Psoas muscle (tissue), 8 donors: ENCODE measurements around the gene ADGRD1. TPM values are rescaled to one million over a fixed set of nuclear protein-coding genes. Genes with fewer than 3 reads are reported as not detected.

ENCODE experiments used
- ATAC-seq, 4 donors: fragments of 200-7000 bp; cut with Tn5 transposase; one replicate each; pipeline ENCODE4 v1.9.1; 2020; ENCODE audit warnings: moderate library complexity in 3 of 4, mild to moderate bottlenecking in 2 of 4
- DNase-seq, 2 donors: peaks; one replicate each; pipeline ENCODE4 v3.0.0-alpha.2; 2020
- H3K27ac ChIP-seq: fragments of 200-600 bp; one replicate; pipeline ENCODE4 v1.8.0; 2022
- H3K27me3 ChIP-seq, 3 donors: fragments of 200-600 bp in 1 of 3; one replicate each; pipeline versions ENCODE4 v1.6.1 to v1.8.0; 2013 to 2022; ENCODE audit warnings: low read length in 2 of 3, mild to moderate bottlenecking in 2 of 3, moderate library complexity in 1 of 3; ENCODE audit not compliant: insufficient read depth in 3 of 3
- H3K36me3 ChIP-seq, 2 donors: fragments of 200-600 bp in 1 of 2; one replicate each; pipeline versions ENCODE4 v1.6.1 to v1.8.0; 2013 to 2022; ENCODE audit warnings: low read depth in 1 of 2, mild to moderate bottlenecking in 1 of 2, moderate library complexity in 1 of 2; ENCODE audit not compliant: insufficient read depth in 1 of 2
- H3K4me1 ChIP-seq: fragments of 200-600 bp; one replicate; pipeline ENCODE4 v1.8.0; 2022
- H3K4me3 ChIP-seq: fragments of 200-600 bp; one replicate; pipeline ENCODE4 v1.8.0; 2022; ENCODE audit warnings: mild to moderate bottlenecking
- H3K9me3 ChIP-seq: fragments of 200-600 bp; one replicate; pipeline ENCODE4 v1.8.0; 2022
- CTCF ChIP-seq: fragments of 200-600 bp; IDR thresholded peaks from one replicate; pipeline ENCODE4 v1.8.0; 2022; ENCODE audit warnings: antibody characterized with exemption
- WGBS, 3 donors: extraction: QIAGEN DNeasy Blood & Tissue Kit; methylation state at CpG; one replicate each; pipeline versions ENCODE4 v1.1.6 to v1.1.7; 2013; 5-methylcytosine and 5-hydroxymethylcytosine counted together
- intact Hi-C, 2 donors: fragments of 100-400 bp; cut with DNase I; formaldehyde crosslinking; loops; one replicate each; pipeline versions ENCODE4 v1.11.0 to v1.14.2; 2022
- polyA plus RNA-seq, 3 donors: library from polyadenylated mRNA; stranded (reverse); fragments of 200-250 nt; gene quantifications; one replicate each; pipeline ENCODE4 v1.2.3, GENCODE V29; 2013
- total RNA-seq, 4 donors: library from RNA; stranded (reverse); fragmentation: NEBNext Ultra II Directional in 2 of 4; extraction: Animal tissue kit (Norgen Biotek cat#: 25700) in 2 of 4; gene quantifications; one replicate each; pipeline versions ENCODE4 v1.2.1 to v1.2.4, GENCODE V29; 2021 to 2023
- donor health status: healthy with polysubstance abuse.
- donor health status: DM: no; HTN: no; CAD: no; lungs with moderate emphysema.
- donor health status: Bipolar disorder and iron deficiency.
- donor health status: healthy.
- donor health status: DM: yes; HTN: yes; CAD: no.
- donor health status: DM: no; HTN: no; CAD: no.
- donor health status: DM: no; HTN: no; CAD: no.
- donor health status: DM: yes; HTN: yes; CAD: no.

The ADGRD1 gene
- total and polyA plus RNA-seq, 7 donors, result 2.1 to 11.6 (median 3.6) TPM

DNA sequence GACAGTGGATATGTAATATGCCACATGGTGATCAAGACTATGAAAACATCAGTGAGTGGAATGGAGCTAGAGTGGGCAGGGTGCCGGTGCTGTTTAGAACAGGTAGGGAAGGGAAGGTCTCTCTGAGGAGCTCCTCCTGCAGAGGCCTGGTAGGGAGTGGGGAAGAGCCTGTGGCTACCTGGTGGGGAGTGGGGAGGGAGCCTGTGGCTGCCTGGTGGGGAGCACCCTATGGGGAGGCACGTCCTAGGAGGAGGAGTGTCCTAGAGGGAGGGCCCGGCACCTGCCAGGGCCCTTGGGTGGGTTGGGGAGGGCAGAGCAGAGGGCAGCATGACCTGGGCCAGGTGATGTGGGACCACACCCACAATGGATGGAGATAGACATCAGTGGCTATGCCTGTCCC, 122.6 kb downstream of the ADGRD1 start:
- Histone ChIP-seq H3K4me3 (no peak overlapping the region), H3K36me3 (no peaks in the 10 kb centered on the region), H3K27ac (no peak overlapping the region), H3K27me3 (no peaks in the 10 kb centered on the region), H3K9me3 (no peaks in the 10 kb centered on the region), H3K4me1 (no peaks in the 10 kb centered on the region)
- 80 to 90% (median 88%) methylated on average over 3 of the region's 3 CpGs for WGBS, 3 donors
- no peak for DNase-seq
- no peak for ATAC-seq
- intact Hi-C loops, result no loop called here
- no peak for TF ChIP-seq CTCF

DNA sequence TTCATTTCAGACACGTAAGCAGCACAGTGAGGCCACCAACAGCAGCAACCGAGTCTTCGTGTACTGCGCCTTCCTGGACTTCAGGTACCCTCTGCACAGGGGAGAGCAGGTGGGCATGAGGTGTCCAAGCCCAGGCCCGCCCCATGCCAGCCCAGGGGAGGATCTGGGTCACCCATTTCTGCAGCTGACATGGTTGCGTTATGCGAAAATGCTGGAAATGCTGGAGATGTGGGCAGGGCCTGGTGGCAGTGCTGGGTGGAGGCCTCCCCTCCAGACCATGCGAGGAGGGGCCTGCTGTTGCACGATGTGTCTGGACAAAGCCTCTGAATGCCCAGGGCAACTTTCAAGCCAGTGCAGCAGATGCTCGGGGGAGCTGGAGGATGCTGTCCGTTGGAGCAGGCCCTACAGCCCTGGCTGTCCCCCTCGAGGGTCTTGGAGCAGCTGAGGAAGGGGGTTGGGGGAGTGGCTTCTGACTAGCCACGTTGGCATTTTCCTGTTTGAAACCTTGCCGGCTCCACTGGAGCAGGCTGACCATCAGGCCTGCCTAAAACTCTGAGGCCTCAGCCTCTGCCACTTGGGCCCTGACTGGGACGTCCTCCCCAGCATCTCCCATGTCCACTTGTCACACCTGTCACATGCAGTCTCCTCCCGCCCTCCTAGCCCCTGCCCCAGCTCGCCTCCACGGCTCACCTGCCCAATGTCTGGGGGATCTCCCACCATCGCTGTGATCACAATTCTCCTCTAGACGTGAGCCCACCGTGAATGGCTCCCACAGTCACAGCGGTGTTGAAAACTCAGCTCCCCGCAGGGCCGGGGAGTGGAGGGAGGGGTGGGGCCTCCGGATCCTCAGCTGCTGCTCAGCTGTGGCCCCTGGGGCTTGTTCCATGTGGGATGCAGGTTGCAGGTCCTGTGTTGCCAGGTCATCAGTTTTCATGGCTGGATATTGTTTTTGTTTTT, 123.4 kb downstream of the ADGRD1 start:
- intact Hi-C loops, result no loop called here
- H3K27me3 ChIP-seq, result no peaks in the 10 kb centered on the region
- no peak for ATAC-seq
- no peaks in the 10 kb centered on the region for H3K36me3 ChIP-seq
- no peak for TF ChIP-seq CTCF
- H3K4me1 ChIP-seq, result no peaks in the 10 kb centered on the region
- DNase-seq, result no peak
- no peak overlapping the region for H3K27ac ChIP-seq
- H3K9me3 ChIP-seq, result no peaks in the 10 kb centered on the region
- 71 to 72% (median 72%) methylated on average over 25 of the region's 25 CpGs for WGBS, 3 donors
- no peak overlapping the region for H3K4me3 ChIP-seq

GRCh38 chr12:131077931-131078391, 124.3 kb downstream of the ADGRD1 start:
- 70 to 76% (median 75%) methylated on average over 11 of the region's 11 CpGs for WGBS, 3 donors
- Histone ChIP-seq H3K36me3 (no peaks in the 10 kb centered on the region), H3K27me3 (no peaks in the 10 kb centered on the region), H3K9me3 (no peaks in the 10 kb centered on the region), H3K4me1 (no peaks in the 10 kb centered on the region), H3K4me3 (no peak overlapping the region), H3K27ac (no peak overlapping the region)
- intact Hi-C loops, result no loop called here
- no peak for DNase-seq
- no peak for TF ChIP-seq CTCF
- ATAC-seq, result no peak

DNA sequence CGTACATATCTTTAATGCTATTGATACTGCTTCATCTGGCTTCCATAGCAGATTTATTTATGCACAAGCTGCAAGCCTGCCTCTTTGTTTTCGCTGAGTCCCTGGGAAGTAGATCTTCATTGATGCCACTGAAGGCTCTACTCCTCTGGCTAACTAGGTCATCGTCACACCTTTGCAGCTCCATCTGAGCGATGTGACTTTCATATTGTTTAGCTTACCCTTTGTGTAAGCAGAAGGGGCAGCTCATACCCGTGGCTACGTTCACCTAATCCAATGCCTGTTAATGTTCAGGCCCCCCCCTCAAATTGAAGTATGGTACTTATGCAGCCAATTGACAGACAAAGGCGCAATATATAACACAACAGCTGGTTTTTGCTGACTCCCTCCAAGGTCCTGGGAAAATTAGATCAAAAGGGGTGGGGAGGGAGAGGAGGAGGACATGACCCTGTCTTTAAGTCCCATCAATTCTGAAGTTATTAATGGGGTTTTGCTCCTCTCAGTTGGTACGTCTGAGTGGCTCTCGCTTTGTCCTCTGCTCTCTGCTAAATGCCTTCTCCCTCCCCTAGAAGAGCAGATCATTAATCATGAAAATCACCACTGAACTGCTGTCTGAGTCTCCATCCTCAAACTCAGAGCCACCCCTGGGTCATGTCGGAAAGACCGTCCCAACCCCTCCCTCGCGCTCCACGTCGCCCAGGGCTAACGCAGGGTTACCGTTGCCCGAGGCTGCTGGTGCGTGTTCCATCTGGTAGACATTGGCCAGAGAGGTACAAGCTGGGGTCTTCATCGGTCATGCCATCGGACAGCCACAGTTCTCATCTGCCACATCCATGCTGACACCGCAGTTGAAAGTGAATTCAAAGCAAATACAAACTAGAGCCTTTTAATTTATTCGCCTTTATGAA, 128.8 kb downstream of the ADGRD1 start:
- Histone ChIP-seq H3K27me3 (no peaks in the 10 kb centered on the region), H3K27ac (no peak overlapping the region), H3K4me1 (no peaks in the 10 kb centered on the region), H3K36me3 (no peaks in the 10 kb centered on the region), H3K4me3 (no peak overlapping the region), H3K9me3 (no peaks in the 10 kb centered on the region)
- 78 to 84% (median 78%) methylated on average over 23 of the region's 23 CpGs for WGBS, 3 donors
- DNase-seq (no peak), ATAC-seq (no peak)
- TF ChIP-seq CTCF, result no peak
- intact Hi-C loops, result no loop called here
